Fibroblast of skin of back (primary cell): ENCODE results near the gene TP63.
"Not testable (repeated sequence)": the region's sequence is repeated elsewhere in the genome, so short reads cannot be mapped to it uniquely, and the experiment has no call there.

Source experiments
- DNase-seq: peaks from one replicate; pipeline ENCODE4 v3.0.0-alpha.2; 2013

The TP63 gene

DNA sequence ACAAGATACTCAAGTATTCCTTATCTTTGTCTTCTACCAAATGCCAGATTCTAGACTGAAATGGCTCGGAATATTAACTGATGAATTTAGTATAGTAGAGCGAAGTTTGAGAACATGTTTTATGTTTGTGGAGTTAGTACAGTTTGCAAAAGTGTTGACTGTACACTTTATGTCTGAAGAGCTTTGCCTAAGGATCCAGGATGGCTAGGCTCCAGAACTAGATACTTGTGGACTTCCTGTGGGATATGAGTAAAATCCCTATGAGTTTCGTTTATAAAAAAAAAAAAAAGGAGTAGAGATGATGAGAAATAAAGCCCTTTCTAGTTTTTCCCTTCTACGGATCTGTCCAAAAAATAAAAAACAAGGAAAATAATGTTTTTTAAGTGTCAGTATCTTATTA is 96.7 kb downstream of the TP63 start:
- DNase-seq: peak; percentile 65

DNA sequence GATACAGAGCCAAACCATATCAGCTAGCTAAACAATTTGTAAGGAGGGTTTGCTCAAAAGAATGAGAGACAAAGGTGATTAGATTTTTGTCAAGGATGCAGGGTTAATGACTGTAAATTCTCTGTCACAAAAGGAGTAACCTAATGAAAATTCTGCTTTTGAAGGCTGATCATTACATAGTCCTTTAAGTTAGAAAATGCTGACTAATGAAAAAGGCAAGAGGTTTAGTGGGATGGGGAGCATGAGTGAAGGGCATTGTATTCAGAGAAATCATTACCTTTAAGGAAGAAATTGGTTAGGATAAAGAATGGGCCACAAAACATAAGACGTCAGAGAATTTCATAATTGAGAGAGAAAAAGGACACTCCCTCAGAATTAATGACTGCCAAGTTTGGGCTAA is 97.7 kb downstream of the TP63 start:
- no peak for DNase-seq

DNA sequence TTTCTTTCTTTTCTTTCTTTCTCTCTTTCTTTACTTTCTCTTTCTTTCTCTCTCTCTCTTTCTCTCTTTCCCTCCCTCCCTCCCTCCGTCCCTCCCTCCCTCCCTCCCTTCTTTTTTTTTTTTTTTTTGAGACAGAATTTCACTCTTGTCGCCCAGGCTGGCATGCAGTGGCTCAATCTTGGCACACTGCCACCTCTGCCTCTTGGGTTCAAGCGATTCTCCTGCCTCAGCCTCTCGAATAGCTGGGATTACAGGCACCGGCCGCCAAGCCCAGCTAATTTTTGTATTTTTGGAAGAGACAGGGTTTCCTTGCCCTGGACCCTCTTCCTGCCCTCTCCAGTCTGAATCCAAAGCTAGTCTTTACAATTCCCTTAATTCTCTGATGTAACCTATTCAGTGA is 102.9 kb downstream of the TP63 start:
- DNase-seq: no peak

DNA sequence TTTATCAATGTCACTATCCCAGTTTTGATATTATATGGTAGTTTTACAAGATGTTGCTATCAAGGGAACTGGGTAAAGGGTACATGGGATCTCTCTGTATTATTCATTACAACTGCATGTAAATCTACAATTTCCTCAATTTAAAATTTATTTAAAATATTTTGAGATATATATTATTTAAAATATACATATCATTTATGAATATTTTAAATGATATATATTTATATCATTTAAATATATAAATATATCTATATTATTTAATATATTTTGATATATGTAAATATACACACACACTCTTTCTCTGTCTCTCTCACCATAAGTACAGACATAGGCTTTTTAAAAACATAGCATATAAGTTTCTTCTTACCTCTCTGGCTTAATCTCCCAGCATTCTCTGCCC is 104.7 kb downstream of the TP63 start:
- no peak for DNase-seq

DNA sequence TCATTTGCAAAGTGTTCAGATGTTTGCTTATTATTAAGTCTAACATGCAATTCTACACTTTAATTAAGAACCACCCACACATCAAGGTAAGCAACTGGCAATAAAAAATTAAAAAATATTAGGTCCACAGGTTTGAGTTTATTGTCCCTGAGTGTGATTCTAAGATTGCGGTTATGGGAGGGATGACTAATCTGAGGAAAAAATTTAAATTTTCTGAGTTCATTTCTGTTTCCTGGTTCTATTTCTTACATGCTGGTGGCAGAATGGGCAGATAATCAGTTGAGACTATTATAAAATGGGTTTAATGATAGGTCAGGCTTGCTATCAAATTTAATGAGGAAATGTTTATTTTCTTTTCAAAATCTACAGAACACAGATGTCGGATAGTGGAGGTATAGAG is 105.9 kb downstream of the TP63 start:
- no peak for DNase-seq

DNA sequence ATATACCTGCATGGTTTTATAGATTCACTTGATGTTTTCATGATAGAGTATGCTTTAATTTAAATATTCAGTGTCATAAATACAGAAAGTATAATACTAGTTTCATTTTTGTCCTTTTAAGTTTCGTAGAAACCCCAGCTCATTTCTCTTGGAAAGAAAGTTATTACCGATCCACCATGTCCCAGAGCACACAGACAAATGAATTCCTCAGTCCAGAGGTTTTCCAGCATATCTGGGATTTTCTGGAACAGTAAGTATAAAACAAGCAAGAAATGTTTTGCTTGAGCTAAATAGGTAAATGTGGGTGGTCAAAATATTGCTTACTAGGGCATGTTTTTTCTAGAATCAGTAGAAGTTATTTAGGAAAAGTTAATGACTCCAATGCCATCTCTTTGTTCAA is 106.4 kb downstream of the TP63 start:
- DNase-seq: no peak

DNA sequence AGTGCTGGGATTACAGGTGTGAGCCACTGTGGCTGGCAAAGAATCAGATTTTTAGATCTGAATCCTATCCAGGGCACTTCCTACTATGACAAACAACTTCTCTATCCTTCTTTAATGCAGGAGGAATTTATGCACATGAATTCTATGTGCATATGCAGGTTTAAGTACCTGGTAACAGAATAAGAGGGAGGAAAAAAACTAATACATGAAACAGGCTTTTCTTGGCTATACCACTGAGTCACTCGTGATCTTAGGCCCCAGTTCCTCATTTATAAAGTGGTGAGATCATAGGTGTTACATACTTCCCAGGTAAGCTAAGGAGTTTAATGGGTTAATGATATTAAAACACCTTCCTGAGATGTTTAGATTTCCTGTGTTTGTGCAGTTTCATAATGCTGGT is 108.2 kb downstream of the TP63 start:
- DNase-seq: no peak

DNA sequence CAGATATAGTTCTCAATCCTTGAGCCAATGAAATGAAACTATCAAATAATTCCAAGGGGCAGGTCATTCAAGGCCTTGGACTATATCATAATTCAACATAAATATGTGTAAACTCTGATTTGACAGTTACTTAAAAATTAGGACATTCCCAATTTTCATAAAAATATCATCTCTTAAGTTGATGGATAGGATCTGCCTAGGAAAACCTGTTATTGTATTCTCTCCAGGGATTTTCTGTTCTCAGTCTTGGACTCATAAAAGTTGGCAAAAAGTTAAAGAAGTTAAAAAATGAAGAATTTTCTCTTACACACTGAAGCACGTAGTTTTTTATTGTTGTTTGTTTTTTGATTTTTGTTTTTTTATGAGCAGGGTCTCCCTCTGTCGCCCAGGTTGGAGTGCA is 109.0 kb downstream of the TP63 start:
- DNase-seq: no peak

DNA sequence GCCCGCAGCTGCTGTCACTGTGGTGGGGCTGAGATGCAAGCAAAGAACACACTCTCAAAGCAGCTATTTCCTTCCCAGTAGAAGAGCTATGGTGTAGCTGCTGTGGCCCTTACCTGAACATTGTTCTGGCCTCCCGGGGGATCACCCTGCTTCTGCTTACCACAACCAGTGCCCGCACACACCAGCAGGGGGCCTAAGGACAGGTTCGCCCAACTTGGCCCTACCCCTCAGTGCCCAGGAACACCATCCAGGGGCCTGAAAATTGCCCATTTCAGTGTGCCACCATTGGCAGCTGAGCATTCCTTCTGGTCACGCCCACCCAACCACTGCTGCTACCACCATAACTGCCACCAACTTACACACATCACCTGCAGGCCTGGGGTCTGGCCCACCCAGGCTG is 113.0 kb downstream of the TP63 start:
- DNase-seq: no peak

DNA sequence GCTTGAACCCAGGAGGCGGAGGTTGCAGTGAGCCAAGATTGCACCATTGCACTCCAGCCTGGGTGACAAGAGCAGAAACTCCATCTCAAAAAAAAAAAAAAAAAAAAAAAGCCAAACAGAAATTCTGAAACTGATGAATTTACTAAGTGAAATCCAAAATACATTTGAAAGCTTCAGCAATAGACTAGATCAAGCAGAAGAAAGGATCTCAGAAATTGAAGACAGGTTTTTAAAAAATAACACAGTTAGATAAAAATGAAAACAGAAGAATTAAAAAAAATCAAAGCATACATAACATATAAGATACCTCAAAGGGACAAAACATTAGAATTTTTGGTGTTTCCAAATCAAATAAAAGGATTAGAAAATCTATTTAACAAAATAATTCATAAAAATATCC is 114.4 kb downstream of the TP63 start:
- no peak for DNase-seq

DNA sequence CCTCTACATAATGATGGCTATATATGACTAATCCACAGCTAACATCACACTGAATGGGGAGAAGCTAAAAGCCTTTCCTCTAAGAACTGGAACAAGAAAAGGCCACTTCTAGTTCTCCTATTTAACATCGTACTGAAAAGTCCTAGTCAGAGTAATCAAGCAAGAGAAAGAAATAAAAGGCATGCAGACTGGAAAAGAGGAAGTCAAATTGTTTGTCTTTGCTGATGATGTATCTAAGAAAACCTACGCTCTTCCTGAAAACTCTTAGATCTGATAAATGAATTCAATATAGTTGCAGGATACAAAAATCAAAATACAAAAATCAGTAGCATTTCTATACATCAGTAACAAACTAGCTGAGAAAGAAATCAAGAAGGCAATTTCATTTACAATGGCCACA is 116.9 kb downstream of the TP63 start:
- no peak for DNase-seq

DNA sequence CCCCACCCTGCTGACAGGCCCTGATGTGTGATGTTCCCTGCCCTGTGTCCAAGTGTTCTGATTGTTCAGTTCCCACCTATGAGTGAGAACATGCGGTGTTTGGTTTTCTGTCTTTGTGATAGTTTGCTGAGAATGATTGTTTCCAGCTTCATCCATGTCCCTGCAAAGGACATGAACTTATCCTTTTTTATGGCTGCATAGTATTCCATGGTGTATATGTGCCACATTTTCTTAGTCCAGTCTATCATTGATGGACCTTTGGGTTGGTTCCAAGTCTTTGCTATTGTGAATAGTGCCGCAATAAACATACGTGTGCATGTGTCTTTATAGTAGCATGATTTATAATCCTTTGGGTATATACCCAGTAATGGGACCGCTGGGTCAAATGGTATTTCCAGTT is 119.8 kb downstream of the TP63 start:
- not testable (repeated sequence) for DNase-seq

DNA sequence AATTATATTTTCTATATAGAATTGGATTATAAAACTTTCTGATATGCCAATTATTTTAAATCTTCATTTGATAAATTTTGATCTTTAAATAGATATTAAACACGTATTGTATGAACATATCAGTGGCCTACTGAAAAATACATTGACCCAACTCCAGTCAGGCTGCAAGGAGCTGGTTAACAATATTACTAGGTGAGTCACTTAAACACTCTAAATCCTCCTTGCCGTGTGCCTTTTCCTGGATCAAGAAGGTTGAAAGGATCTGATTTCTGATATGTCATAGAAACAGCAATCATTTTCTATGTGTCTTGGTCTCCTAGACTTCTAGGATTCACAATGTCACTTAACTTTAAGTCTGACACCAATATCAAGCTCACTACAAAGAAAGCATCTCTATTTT is 123.2 kb downstream of the TP63 start:
- DNase-seq: no peak

DNA sequence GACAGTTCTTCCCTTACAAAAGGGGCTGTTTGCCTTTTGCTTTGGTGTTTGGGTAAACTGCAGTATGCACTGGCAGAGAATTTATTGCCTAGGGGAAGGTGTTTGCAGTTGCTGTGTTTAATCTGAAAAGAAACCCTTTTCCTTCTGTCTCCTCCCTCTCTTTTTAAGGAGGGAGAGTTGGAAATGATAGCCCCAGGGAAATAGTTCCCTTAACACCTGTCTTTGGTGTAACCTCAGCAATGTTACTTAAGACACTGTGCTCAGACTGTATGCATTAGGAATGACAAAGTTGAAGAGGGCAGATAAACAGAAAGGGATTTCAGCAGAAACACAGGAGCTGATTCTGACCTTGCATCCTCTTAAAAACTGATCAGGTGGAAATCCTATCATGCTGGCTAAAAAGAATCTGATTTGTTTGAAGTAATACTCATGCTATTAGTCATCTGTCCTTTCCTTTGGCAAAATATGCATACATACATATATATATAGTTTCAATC is 125.4 kb downstream of the TP63 start:
- DNase-seq: peak; percentile 4

DNA sequence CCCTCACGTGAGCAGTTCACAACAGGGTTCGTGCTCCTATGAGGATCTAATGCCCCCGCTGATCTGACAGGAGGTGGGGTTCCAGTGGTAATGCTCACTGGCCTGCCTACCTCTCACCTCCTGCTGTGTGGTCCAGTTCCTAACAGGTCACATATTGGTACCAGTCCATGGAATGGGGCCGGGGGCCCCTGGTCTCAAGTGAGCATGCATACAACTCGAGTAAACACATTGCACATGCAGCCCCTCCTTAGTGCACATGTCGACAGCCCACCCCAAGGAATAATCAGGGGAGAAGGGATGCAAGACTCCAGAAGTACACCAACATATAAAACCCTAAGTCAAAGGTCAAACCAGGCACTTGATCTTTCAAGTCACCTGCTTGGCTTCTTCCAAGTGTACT is 127.0 kb downstream of the TP63 start:
- DNase-seq: no peak

DNA sequence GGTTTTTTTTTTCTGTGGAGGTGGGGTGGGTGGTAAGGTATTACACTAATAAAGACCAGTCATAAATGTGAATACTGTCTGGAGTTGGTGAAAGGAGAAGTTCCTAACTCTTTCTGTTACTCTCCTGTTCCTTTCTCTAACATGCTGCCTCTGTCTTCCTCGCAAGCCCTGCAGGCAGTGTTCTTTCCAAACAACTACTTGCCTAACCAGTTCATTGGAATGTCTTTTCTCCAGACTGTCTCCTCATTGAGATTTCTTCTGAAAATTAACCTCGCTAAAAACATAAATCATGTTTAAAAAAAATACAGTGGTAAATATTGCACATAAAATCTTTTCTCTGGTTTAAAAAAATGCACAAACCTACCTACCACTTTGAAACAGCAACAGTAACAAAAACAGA is 135.2 kb downstream of the TP63 start:
- no peak for DNase-seq

DNA sequence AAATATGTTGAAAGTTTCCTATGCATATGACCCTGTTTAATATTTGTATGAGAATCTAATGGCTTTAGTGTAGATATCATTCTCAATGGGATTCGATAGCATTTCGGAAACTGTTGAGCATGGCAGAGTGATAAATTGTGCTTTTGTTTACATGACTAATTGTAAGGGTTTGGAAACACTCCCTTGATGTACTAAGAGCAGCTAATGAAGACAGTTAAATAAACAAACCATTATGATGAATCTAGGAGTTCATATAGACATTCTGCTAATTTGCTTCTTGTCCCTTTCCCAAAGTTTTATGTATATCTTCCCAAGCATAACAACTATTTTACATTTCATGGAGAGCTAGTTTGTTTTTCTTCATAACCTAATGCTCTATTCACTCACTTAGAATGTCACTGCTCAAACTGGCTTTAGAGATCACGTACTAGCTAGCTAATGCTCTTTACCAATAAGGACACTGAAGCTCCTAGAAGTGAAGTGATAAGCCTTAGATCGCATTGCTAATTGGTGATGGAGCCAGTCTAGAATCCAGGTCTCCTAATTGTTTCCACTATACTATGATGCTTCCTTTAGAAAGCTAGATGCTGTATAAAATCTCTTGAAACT is 140.8 kb downstream of the TP63 start:
- no peak for DNase-seq

DNA sequence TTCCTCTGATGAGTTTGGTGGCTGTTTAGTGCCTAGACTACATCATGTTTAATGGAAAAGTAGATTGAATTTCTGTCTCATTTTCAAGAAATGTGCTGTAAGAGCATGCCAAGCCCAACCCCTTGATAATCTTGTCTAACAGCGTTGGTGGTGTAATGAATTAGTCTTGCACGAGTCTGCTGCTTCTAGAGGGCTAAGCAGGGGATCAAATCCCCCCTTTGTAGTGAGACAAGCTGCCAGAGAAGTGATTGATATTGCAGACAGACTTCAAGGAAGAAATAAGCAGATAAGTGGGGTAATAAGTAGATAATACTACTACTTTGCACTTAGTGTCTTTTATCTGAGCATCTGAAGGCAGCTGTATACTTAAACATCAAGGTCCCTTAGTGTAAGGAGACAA is 141.4 kb downstream of the TP63 start:
- no peak for DNase-seq

DNA sequence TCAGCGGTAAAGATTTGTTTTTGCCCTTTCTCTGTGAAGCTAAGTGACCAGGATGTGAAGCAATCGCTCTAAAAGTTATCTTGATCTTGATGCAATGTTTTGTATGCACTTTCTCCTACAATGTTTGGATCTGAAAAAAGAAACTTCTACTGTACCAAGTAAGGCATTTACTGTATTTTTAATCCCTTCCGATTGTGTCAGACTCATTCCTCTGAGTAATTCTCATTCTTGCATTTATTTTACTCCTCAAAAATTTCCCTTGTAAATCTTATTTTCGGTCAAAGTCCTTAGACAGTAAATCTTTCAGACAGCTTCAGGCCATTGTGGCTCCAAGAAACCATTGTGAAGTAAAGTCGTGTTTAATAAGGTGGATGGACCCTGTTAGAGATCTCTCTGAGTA is 141.9 kb downstream of the TP63 start:
- peak; percentile 2 for DNase-seq

DNA sequence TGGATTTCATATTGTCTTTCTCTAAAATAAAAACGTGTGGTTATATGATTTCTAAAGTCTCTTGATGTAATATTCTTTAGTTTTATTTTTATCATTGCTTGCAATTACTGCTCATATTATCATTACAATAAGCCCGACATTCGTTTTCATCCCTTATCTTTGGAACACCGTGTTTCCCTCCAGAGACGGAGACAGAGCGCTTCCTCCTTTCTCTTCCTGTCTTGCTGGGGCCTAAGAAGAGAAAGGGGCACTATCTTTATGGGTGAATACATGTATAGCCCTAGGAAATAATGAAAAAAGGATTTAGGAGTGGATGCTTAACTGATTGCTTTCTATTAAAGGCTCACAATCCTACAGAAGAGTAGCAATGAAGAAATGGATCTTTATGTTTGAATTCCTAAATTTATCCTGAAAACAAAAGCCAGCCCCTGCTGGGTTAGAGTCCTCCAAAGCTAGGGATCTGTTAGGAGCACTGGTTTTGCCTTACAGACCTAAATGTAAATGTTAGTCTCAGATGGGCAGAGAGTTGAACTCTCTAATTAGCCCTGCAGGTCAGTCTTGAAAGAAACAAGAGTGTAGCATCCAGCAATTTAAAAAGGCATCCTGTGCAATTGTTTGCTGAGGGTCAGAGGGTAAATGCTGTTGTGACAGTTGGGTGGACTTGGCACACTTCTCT is 145.1 kb downstream of the TP63 start:
- no peak for DNase-seq

DNA sequence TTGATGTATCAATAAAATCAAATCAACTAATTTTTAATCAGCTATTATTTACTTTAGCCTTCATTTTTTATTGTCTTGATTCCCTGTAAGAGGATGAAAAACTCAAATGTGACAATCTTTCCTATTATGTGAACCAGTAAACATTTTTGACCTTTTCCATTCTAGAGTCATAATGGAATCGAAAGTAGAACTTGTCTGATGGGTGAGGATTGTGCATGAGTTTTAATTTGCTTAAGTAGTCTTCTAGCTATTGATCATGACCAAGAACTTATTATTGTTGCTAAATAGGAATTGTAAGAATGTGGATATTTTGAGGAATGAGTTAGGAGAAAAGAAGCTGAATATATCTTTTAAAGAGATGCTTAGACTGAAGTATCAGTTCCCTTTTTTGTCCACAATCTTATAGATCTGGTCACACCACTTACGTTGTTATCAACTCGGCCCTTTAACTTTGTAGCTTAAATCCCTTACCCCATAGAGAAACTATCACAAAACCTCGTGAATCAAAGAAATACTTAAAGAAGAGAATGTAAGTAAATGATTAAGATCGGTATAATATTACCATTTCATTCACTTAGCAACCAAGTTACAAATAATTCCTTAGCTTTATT is 147.3 kb downstream of the TP63 start:
- DNase-seq: no peak

DNA sequence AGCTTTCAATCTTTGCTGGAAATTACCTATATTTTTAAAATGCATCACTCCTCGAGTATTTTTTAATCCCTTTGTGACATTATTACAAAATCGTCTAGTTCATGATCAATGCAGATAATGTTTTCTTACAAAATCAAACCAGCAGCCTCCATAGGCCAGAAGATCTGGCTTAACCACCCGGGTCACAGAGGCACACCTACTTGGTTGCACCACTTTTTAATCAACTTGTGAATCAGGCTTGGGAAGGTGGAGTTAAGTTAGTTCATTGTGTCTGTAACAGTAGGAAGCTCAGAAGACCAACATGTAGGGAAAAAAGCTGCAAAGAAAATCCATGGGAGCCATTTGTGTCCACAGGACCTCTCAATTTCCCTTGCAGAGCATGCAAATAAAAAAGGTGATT is 148.0 kb downstream of the TP63 start:
- DNase-seq: no peak

DNA sequence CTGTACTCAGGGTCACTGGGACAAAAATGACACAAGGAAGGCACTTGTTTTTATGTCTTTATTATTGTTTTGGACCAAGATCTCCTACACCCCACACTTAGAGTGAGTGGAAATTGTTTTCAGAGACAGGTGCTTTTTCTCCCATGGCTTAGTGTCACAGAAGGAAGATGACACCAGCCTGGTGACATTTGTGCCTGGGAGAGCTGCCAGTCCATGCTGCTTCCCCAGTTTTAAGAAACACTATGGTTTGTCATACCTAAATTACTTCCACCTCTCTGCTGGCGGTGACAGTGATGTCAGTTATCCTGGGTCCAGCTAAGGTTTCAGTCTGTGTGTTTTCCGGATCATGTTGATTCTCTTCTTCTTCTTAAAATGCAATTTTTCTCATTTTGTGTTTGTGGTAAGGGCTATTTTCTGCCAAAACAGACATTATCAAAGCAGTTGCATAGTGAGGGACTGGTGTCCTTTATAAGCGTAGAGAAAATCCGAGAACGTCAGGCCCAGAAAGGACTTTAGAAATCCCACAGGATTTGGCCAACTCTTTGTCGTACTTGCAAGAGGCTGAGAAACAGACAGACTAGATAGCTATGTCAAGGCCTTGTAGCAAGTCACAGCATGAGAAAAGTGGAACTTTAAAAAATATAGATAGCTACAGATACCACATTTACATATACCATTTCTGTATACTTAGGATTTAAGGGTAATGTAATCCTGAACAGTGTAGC is 149.5 kb downstream of the TP63 start:
- no peak for DNase-seq

DNA sequence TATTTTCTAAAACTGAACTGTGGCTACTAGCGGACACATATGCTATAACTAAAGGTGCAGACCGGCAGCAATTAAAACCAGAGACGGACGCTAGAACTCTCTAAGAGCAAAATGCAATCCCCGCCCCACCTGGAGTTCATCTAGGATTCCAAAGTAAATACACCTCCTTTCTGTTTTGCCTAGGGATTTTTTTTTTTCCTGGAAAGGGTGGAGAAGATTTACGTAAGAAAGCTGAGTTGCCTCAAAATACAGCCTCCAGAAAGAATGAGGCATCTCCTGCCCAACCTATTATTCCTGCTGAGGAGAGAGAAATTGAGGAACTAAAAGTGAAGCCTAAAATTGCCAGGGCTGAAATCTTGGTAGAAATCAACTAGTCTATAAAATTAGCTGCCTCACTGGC is 150.2 kb downstream of the TP63 start:
- DNase-seq: no peak
